Stimulated activated effector memory CD8-positive, alpha-beta T cell treated with anti-CD3 and anti-CD28 coated beads, Interleukin-12 subunit alpha, Interleukin-12 subunit beta, amount 100 ng/mL, for 72 hours (primary cell): Measurements from ENCODE around the gene DYNC1I1.

Experiments
- ATAC-seq: fragments of 150-1000 bp; cut with Tn5 transposase; 2 replicates; pipeline ENCODE4 v1.10.0; 2021
- DNase-seq, 2 donors: peaks; one replicate each; pipeline ENCODE4 v3.0.0; 2021 to 2022; ENCODE audit warnings: low spot score in 2 of 2
- H3K27ac Mint-ChIP-seq: one replicate; pipeline ENCODE4 v1.8.0; 2022; ENCODE audit warnings: mild to moderate bottlenecking, mixed read lengths
- H3K36me3 Mint-ChIP-seq: one replicate; pipeline ENCODE4 v1.8.0; 2022; ENCODE audit warnings: mild to moderate bottlenecking, mixed read lengths
- H3K4me1 Mint-ChIP-seq: one replicate; pipeline ENCODE4 v1.8.0; 2022; ENCODE audit warnings: mixed read lengths
- H3K4me3 Mint-ChIP-seq: one replicate; pipeline ENCODE4 v1.8.0; 2022; ENCODE audit warnings: mild to moderate bottlenecking, mixed read lengths
- H3K9me3 Mint-ChIP-seq: one replicate; pipeline ENCODE4 v1.8.0; 2022; ENCODE audit warnings: mixed read lengths

Gene DYNC1I1

GRCh38 chr7:95977994-95978393, 205.6 kb downstream of the DYNC1I1 start:
- ATAC-seq (no peak), DNase-seq (no peak)
- Mint-ChIP-seq H3K4me1 (no peaks in the 10 kb centered on the region), H3K9me3 (no peaks in the 10 kb centered on the region), H3K36me3 (no peaks in the 10 kb centered on the region), H3K27ac (no peak overlapping the region), H3K4me3 (no peak overlapping the region)

- Mint-ChIP-seq H3K9me3 (no peaks in the 10 kb centered on the region), H3K36me3 (no peaks in the 10 kb centered on the region)
- ATAC-seq: no peak
These were observed 207.8 kb downstream of the DYNC1I1 start for GRCh38 chr7:95980167-95980566.

GRCh38 chr7:95980706-95981105, 208.4 kb downstream of the DYNC1I1 start:
- no peak for ATAC-seq

More at GRCh38 chr7:95980167-95980566, 207.8 kb downstream of the DYNC1I1 start:
- Mint-ChIP-seq H3K4me3 (no peak overlapping the region), H3K4me1 (no peaks in the 10 kb centered on the region), H3K27ac (no peak overlapping the region)
- no peak for DNase-seq

GRCh38 chr7:95986178-95986764, 213.9 kb downstream of the DYNC1I1 start:
- Mint-ChIP-seq H3K36me3 (no peaks in the 10 kb centered on the region), H3K9me3 (no peaks in the 10 kb centered on the region), H3K27ac (no peak overlapping the region), H3K4me3 (no peak overlapping the region), H3K4me1 (no peaks in the 10 kb centered on the region)
- DNase-seq: no peak
- ATAC-seq: no peak

More at GRCh38 chr7:95980706-95981105, 208.4 kb downstream of the DYNC1I1 start:
- Mint-ChIP-seq H3K36me3 (no peaks in the 10 kb centered on the region), H3K9me3 (no peaks in the 10 kb centered on the region), H3K27ac (no peak overlapping the region), H3K4me1 (no peaks in the 10 kb centered on the region), H3K4me3 (no peak overlapping the region)
- DNase-seq: no peak

- H3K4me3 Mint-ChIP-seq: no peak overlapping the region
- no peaks in the 10 kb centered on the region for H3K9me3 Mint-ChIP-seq
- H3K36me3 Mint-ChIP-seq: no peaks in the 10 kb centered on the region
- no peaks in the 10 kb centered on the region for H3K4me1 Mint-ChIP-seq
- H3K27ac Mint-ChIP-seq: no peak overlapping the region
- no peak for ATAC-seq
- no peak for DNase-seq
These were observed 216.9 kb downstream of the DYNC1I1 start for GRCh38 chr7:95989301-95989700.

GRCh38 chr7:95993380-95993779, 221.0 kb downstream of the DYNC1I1 start:
- Mint-ChIP-seq H3K9me3 (no peaks in the 10 kb centered on the region), H3K36me3 (no peaks in the 10 kb centered on the region), H3K27ac (no peak overlapping the region), H3K4me3 (no peak overlapping the region), H3K4me1 (no peaks in the 10 kb centered on the region)
- ATAC-seq (no peak), DNase-seq (no peak)

GRCh38 chr7:95996174-95996573, 223.8 kb downstream of the DYNC1I1 start:
- Mint-ChIP-seq H3K4me1 (no peaks in the 10 kb centered on the region), H3K9me3 (no peaks in the 10 kb centered on the region), H3K36me3 (no peaks in the 10 kb centered on the region), H3K27ac (no peak overlapping the region), H3K4me3 (no peak overlapping the region)
- no peak for ATAC-seq
- DNase-seq: no peak

GRCh38 chr7:95996886-95997285, 224.5 kb downstream of the DYNC1I1 start:
- H3K4me3 Mint-ChIP-seq: no peak overlapping the region
- H3K36me3 Mint-ChIP-seq: no peaks in the 10 kb centered on the region
- H3K4me1 Mint-ChIP-seq: no peaks in the 10 kb centered on the region
- DNase-seq (no peak), ATAC-seq (no peak)
- H3K9me3 Mint-ChIP-seq: no peaks in the 10 kb centered on the region
- no peak overlapping the region for H3K27ac Mint-ChIP-seq

- no peak for ATAC-seq
- Mint-ChIP-seq H3K4me3 (no peak overlapping the region), H3K27ac (no peak overlapping the region), H3K9me3 (no peaks in the 10 kb centered on the region), H3K36me3 (no peaks in the 10 kb centered on the region), H3K4me1 (no peaks in the 10 kb centered on the region)
- no peak for DNase-seq
These were observed 225.3 kb downstream of the DYNC1I1 start for GRCh38 chr7:95997632-95998031.

- no peaks in the 10 kb centered on the region for H3K4me1 Mint-ChIP-seq
- H3K27ac Mint-ChIP-seq: no peak overlapping the region
- no peak for DNase-seq
- ATAC-seq: no peak
- no peaks in the 10 kb centered on the region for H3K9me3 Mint-ChIP-seq
- no peaks in the 10 kb centered on the region for H3K36me3 Mint-ChIP-seq
- no peak overlapping the region for H3K4me3 Mint-ChIP-seq
These were observed 227.1 kb downstream of the DYNC1I1 start for GRCh38 chr7:95999481-95999880.

- Mint-ChIP-seq H3K36me3 (no peaks in the 10 kb centered on the region), H3K9me3 (no peaks in the 10 kb centered on the region), H3K4me3 (no peak overlapping the region), H3K4me1 (no peaks in the 10 kb centered on the region), H3K27ac (no peak overlapping the region)
- no peak for DNase-seq
- no peak for ATAC-seq
These were observed 232.2 kb downstream of the DYNC1I1 start for GRCh38 chr7:96004578-96004977.

- Mint-ChIP-seq H3K9me3 (no peaks in the 10 kb centered on the region), H3K27ac (no peak overlapping the region), H3K4me3 (no peak overlapping the region)
These were observed 232.9 kb downstream of the DYNC1I1 start for GRCh38 chr7:96005271-96005670.

GRCh38 chr7:96009148-96009547, 236.8 kb downstream of the DYNC1I1 start:
- H3K4me3 Mint-ChIP-seq: no peak overlapping the region
- no peak overlapping the region for H3K27ac Mint-ChIP-seq
- no peaks in the 10 kb centered on the region for H3K4me1 Mint-ChIP-seq
- ATAC-seq: no peak
- H3K9me3 Mint-ChIP-seq: no peaks in the 10 kb centered on the region
- DNase-seq: no peak
- no peaks in the 10 kb centered on the region for H3K36me3 Mint-ChIP-seq

More at GRCh38 chr7:96005271-96005670, 232.9 kb downstream of the DYNC1I1 start:
- ATAC-seq: no peak
- H3K4me1 Mint-ChIP-seq: no peaks in the 10 kb centered on the region
- DNase-seq: no peak
- H3K36me3 Mint-ChIP-seq: no peaks in the 10 kb centered on the region

- Mint-ChIP-seq H3K9me3 (no peaks in the 10 kb centered on the region), H3K27ac (no peak overlapping the region), H3K4me1 (no peaks in the 10 kb centered on the region), H3K36me3 (no peaks in the 10 kb centered on the region), H3K4me3 (no peak overlapping the region)
- no peak for ATAC-seq
- no peak for DNase-seq
These were observed 241.5 kb downstream of the DYNC1I1 start for GRCh38 chr7:96013836-96014235.

GRCh38 chr7:96014617-96015016, 242.3 kb downstream of the DYNC1I1 start:
- H3K9me3 Mint-ChIP-seq: no peaks in the 10 kb centered on the region
- no peak overlapping the region for H3K27ac Mint-ChIP-seq
- H3K36me3 Mint-ChIP-seq: no peaks in the 10 kb centered on the region
- ATAC-seq (no peak), DNase-seq (no peak)
- no peaks in the 10 kb centered on the region for H3K4me1 Mint-ChIP-seq
- H3K4me3 Mint-ChIP-seq: no peak overlapping the region

- DNase-seq (no peak), ATAC-seq (no peak)
- no peak overlapping the region for H3K4me3 Mint-ChIP-seq
- no peaks in the 10 kb centered on the region for H3K4me1 Mint-ChIP-seq
- H3K27ac Mint-ChIP-seq: no peak overlapping the region
- H3K36me3 Mint-ChIP-seq: no peaks in the 10 kb centered on the region
- peaks cover 3% of the 10 kb centered on the region for H3K9me3 Mint-ChIP-seq
These were observed 243.8 kb downstream of the DYNC1I1 start for GRCh38 chr7:96016056-96016586.
